PFSK-1 (cell line): ENCODE results near the gene ABHD4.

Source experiments
- FOXP2 ChIP-seq: optimal IDR thresholded peaks from 2 replicates; pipeline ENCODE3; 2011; ENCODE audit warnings: borderline replicate concordance, control low read depth, inconsistent platforms; ENCODE audit not compliant: insufficient read depth; ENCODE audit errors: extremely low read length, extremely low read depth
- POLR2AphosphoS5 ChIP-seq: IDR thresholded peaks from 2 replicates; pipeline ENCODE4 v1.6.1; 2012; ENCODE audit warnings: low read depth, mild to moderate bottlenecking, control low read depth, low read length, moderate library complexity
- SIN3A ChIP-seq: IDR thresholded peaks from 2 replicates; pipeline ENCODE4 v1.6.1; 2012; ENCODE audit warnings: mild to moderate bottlenecking, low read length, moderate library complexity, borderline replicate concordance; ENCODE audit not compliant: insufficient read depth
- TAF1 ChIP-seq: IDR thresholded peaks from 2 replicates; pipeline ENCODE4 v1.6.1; 2012; ENCODE audit warnings: low read length, control low read depth, borderline replicate concordance; ENCODE audit not compliant: insufficient read depth
- TF ChIP-seq, protein P1 (sequence below), 2 experiments: IDR thresholded peaks; 2 replicates each; pipeline versions ENCODE4 v1.6.1 to v1.8.0; 2011 to 2012; ENCODE audit warnings: low read depth in 2 of 2, low read length in 2 of 2, control low read depth in 1 of 2, inconsistent platforms in 1 of 2, mild to moderate bottlenecking in 1 of 2, moderate library complexity in 1 of 2; ENCODE audit not compliant: insufficient read depth in 1 of 2

The ABHD4 gene

DNA sequence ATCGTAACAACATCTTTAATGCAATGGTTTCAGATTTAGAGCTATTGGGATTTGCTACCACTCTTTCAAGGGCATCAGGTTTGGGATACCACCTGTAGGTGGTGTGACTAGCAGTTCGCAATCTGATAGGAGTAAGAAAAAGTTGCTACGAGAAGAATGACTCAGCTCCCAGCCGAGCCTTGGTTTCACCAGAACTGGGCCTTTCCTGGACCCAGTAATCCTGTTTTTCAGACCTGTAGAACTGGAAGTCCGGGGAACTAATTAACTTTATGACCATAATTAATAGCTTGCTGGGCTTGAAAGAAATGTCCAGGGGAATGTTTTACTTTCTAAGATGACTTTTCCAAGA is 770 bp downstream of the ABHD4 start:
- TF ChIP-seq POLR2AphosphoS5 (no peak), FOXP2 (no peak), SIN3A (no peak), TAF1 (no peak)
- TF ChIP-seq, protein P1, sequence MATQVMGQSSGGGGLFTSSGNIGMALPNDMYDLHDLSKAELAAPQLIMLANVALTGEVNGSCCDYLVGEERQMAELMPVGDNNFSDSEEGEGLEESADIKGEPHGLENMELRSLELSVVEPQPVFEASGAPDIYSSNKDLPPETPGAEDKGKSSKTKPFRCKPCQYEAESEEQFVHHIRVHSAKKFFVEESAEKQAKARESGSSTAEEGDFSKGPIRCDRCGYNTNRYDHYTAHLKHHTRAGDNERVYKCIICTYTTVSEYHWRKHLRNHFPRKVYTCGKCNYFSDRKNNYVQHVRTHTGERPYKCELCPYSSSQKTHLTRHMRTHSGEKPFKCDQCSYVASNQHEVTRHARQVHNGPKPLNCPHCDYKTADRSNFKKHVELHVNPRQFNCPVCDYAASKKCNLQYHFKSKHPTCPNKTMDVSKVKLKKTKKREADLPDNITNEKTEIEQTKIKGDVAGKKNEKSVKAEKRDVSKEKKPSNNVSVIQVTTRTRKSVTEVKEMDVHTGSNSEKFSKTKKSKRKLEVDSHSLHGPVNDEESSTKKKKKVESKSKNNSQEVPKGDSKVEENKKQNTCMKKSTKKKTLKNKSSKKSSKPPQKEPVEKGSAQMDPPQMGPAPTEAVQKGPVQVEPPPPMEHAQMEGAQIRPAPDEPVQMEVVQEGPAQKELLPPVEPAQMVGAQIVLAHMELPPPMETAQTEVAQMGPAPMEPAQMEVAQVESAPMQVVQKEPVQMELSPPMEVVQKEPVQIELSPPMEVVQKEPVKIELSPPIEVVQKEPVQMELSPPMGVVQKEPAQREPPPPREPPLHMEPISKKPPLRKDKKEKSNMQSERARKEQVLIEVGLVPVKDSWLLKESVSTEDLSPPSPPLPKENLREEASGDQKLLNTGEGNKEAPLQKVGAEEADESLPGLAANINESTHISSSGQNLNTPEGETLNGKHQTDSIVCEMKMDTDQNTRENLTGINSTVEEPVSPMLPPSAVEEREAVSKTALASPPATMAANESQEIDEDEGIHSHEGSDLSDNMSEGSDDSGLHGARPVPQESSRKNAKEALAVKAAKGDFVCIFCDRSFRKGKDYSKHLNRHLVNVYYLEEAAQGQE (IDR thresholded peaks at IDR 0.05; ENCODE audit: insufficient read depth in 1 of 2, low read depth in 2 of 2, low read length in 2 of 2): no peak

DNA sequence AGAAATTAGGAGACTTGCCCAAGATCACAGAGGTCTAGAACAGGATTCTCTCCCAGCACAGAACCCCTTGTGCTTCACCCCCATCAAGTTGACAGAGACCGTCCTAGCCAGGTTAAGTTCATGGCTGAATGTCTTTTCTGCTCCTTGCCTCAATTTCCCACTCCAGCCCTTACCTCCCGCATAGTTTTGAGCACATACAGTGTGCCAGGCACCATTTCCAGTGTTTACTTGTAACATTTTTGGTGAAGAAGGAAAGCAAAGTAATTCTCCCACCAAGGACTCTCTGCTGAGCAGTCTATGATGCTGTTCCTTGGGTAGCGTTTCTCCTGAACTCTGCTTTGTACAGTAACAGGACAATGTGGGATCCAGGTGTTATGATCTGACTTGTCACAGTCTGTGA is 1.2 kb downstream of the ABHD4 start:
- TF ChIP-seq SIN3A (no peak), POLR2AphosphoS5 (no peak), TAF1 (no peak), FOXP2 (no peak)
- TF ChIP-seq, protein P1 (IDR thresholded peaks at IDR 0.05; ENCODE audit: insufficient read depth in 1 of 2, low read depth in 2 of 2, low read length in 2 of 2): no peak

DNA sequence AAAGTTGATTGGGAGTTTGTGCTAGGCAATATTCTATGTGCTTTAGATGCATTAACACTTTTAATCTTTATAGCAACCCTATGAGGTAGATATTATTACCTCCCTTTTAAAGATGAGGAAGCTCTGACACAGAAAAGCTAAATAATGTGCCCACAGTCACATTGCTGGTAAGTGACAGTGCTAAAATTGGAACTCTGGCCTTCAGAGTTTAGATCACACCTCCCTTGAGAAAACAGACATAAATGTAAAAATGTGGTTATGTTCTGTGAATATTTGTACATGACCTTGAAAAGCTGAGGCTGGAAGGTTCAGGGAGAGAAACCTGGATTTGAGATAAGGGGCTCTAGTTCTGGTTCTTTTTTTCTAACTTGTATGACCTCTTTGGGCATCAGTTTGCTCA is 1.9 kb downstream of the ABHD4 start:
- no peak for TF ChIP-seq SIN3A

DNA sequence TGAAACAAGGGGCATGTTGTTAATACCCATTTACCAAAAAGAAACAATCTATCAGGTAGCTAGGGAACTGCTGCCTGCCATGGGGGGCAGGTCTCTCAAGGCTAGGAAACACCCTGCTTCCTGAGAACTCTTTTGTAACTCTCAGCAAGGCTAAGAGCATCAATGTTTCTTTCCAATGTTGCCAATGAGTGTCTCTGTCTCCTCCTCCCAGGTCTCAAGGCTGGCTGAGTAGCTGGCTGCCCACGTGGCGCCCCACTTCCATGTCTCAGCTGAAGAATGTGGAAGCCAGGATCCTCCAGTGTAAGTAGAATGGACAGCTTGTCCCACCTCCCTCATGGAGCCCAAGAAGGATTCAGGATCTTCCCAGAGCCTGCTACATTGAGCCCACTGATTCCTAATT is 3.4 kb downstream of the ABHD4 start:
- TF ChIP-seq SIN3A: no peak

- no peak for TF ChIP-seq POLR2AphosphoS5
- no peak for TF ChIP-seq FOXP2
- TF ChIP-seq, protein P1 (IDR thresholded peaks at IDR 0.05; ENCODE audit: insufficient read depth in 1 of 2, low read depth in 2 of 2, low read length in 2 of 2): no peak
- no peak for TF ChIP-seq SIN3A
- no peak for TF ChIP-seq TAF1
Measured at GRCh38 chr14:22601996-22602395, 3.9 kb downstream of the ABHD4 start.

DNA sequence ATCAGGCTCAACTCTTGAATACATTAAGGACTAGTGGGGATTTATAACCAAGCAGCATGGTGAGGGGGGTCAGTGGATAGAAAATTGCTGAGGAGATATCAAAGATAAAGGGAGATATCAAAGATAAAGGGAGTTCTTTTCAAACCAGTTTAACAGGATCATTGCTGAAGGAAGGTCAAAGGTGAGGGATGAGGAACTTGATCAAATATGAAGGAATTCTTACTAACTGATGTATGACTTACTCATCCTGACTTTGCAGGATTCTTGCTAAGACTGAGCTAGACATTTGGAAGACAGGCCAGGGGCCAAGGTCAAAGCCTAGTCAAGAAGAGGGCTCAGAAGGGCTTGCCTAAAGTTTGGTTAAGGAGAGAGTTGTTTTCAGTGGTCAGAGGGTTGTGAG is 4.8 kb downstream of the ABHD4 start:
- TF ChIP-seq TAF1: no peak
- no peak for TF ChIP-seq SIN3A
- TF ChIP-seq FOXP2: no peak
- TF ChIP-seq, protein P1 (IDR thresholded peaks at IDR 0.05; ENCODE audit: insufficient read depth in 1 of 2, low read depth in 2 of 2, low read length in 2 of 2): no peak
- TF ChIP-seq POLR2AphosphoS5: no peak
